Mesenchymal stem cell (in vitro differentiated cells and primary cell): ENCODE measurements around the gene PKMYT1.

Experiments used
- DNase-seq: peaks from one replicate; pipeline ENCODE4 v3.0.0-alpha.2; 2013
- H2AFZ ChIP-seq: one replicate; pipeline ENCODE4 v1.6.1; 2013; ENCODE audit warnings: low read depth, mild to moderate bottlenecking, control low read depth, inconsistent platforms, low read length, moderate library complexity
- H2AK5ac ChIP-seq: 2 replicates; pipeline ENCODE4 v1.6.1; 2013; ENCODE audit warnings: low read length, moderate library complexity, mild to moderate bottlenecking, inconsistent platforms; ENCODE audit not compliant: severe bottlenecking
- H2BK120ac ChIP-seq: one replicate; pipeline ENCODE4 v1.6.1; 2013; ENCODE audit warnings: low read depth, mild to moderate bottlenecking, inconsistent platforms, low read length, moderate library complexity
- H2BK12ac ChIP-seq, 2 experiments: one replicate each; pipeline ENCODE4 v1.6.1; 2013; ENCODE audit warnings: inconsistent platforms in 2 of 2, low read length in 2 of 2, mild to moderate bottlenecking in 2 of 2, moderate library complexity in 2 of 2, control low read depth in 1 of 2
- H2BK15ac ChIP-seq: one replicate; pipeline ENCODE4 v1.6.1; 2013; ENCODE audit warnings: mild to moderate bottlenecking, low read depth, inconsistent platforms; ENCODE audit not compliant: poor library complexity, severe bottlenecking
- H2BK5ac ChIP-seq: 2 replicates; pipeline ENCODE4 v1.6.1; 2013; ENCODE audit warnings: low read depth, mild to moderate bottlenecking, low read length, control low read depth, inconsistent platforms; ENCODE audit not compliant: poor library complexity, severe bottlenecking
- H3K14ac ChIP-seq, 2 experiments: one replicate each; pipeline ENCODE4 v1.6.1; 2013; ENCODE audit warnings: inconsistent platforms in 2 of 2, low read length in 2 of 2, control low read depth in 1 of 2, mild to moderate bottlenecking in 1 of 2, moderate library complexity in 1 of 2
- H3K18ac ChIP-seq, 2 experiments: one replicate each; pipeline ENCODE4 v1.6.1; 2013; ENCODE audit warnings: inconsistent platforms in 2 of 2, low read length in 2 of 2, control low read depth in 1 of 2, low read depth in 1 of 2, mild to moderate bottlenecking in 1 of 2
- H3K23ac ChIP-seq, 2 experiments: one replicate each; pipeline ENCODE4 v1.6.1; 2013; ENCODE audit warnings: inconsistent platforms in 2 of 2, low read length in 2 of 2, mild to moderate bottlenecking in 2 of 2, moderate library complexity in 2 of 2, control low read depth in 1 of 2
- H3K27ac ChIP-seq: 2 replicates; pipeline ENCODE4 v1.5.1; 2013; ENCODE audit warnings: mild to moderate bottlenecking, moderate library complexity, low read length, control low read depth, inconsistent platforms; ENCODE audit not compliant: poor library complexity, severe bottlenecking
- H3K27me3 ChIP-seq, 2 experiments: 2 replicates each; pipeline versions ENCODE4 v1.6.1 to v1.7.0; 2013; ENCODE audit warnings: low read length in 2 of 2, mild to moderate bottlenecking in 2 of 2, moderate library complexity in 2 of 2, control low read depth in 1 of 2, inconsistent platforms in 1 of 2; ENCODE audit not compliant: control insufficient read depth in 1 of 2, insufficient read depth in 1 of 2
- H3K36me3 ChIP-seq, 2 experiments: 2 replicates each; pipeline versions ENCODE4 v1.6.1 to v1.7.0; 2013; ENCODE audit warnings: low read length in 2 of 2, control low read depth in 1 of 2, inconsistent platforms in 1 of 2, low read depth in 1 of 2, mild to moderate bottlenecking in 1 of 2; ENCODE audit not compliant: insufficient read depth in 2 of 2, control insufficient read depth in 1 of 2
- H3K4ac ChIP-seq, 2 experiments: one replicate each; pipeline ENCODE4 v1.6.1; 2013; ENCODE audit warnings: inconsistent platforms in 2 of 2, low read length in 2 of 2, mild to moderate bottlenecking in 2 of 2, moderate library complexity in 2 of 2, control low read depth in 1 of 2, low read depth in 1 of 2
- H3K4me1 ChIP-seq: 2 replicates; pipeline ENCODE4 v1.6.1; 2013; ENCODE audit warnings: low read depth, low read length, control low read depth; ENCODE audit not compliant: control insufficient read depth, insufficient read depth
- H3K4me2 ChIP-seq: 2 replicates; pipeline ENCODE4 v1.6.1; 2013; ENCODE audit warnings: low read length, mild to moderate bottlenecking, inconsistent platforms; ENCODE audit not compliant: poor library complexity, severe bottlenecking
- H3K4me3 ChIP-seq, 2 experiments: 2 replicates each; pipeline versions ENCODE4 v1.5.1 to v1.7.0; 2013; ENCODE audit warnings: low read length in 2 of 2, mild to moderate bottlenecking in 2 of 2, control low read depth in 1 of 2, low read depth in 1 of 2; ENCODE audit not compliant: insufficient read depth in 1 of 2
- H3K79me1 ChIP-seq: replicated peaks from 2 replicates; pipeline ENCODE4 v1.6.1; 2013; ENCODE audit warnings: mild to moderate bottlenecking, control low read depth, low read length, inconsistent platforms; ENCODE audit not compliant: poor library complexity, severe bottlenecking
- H3K9ac ChIP-seq: 2 replicates; pipeline ENCODE4 v1.7.0; 2013; ENCODE audit warnings: mild to moderate bottlenecking, low read length, moderate library complexity
- H3K9me3 ChIP-seq: 2 replicates; pipeline ENCODE4 v1.7.0; 2013; ENCODE audit warnings: mild to moderate bottlenecking, low read length; ENCODE audit not compliant: control insufficient read depth
- H4K8ac ChIP-seq: one replicate; pipeline ENCODE4 v1.6.1; 2013; ENCODE audit warnings: inconsistent platforms, mild to moderate bottlenecking, low read length, moderate library complexity
- H4K91ac ChIP-seq: one replicate; pipeline ENCODE4 v1.6.1; 2013; ENCODE audit warnings: mild to moderate bottlenecking, low read length, inconsistent platforms
- WGBS: methylation state at CpG from one replicate; pipeline ENCODE4 v1.1.7; 2013; ENCODE audit warnings: mixed read lengths; 5-methylcytosine and 5-hydroxymethylcytosine counted together

PKMYT1 gene

GRCh38 chr16:3007059-3007956, 27.1 kb upstream of the PKMYT1 start:
- WGBS = 62% methylated on average over 13 of the region's 13 CpGs

DNA sequence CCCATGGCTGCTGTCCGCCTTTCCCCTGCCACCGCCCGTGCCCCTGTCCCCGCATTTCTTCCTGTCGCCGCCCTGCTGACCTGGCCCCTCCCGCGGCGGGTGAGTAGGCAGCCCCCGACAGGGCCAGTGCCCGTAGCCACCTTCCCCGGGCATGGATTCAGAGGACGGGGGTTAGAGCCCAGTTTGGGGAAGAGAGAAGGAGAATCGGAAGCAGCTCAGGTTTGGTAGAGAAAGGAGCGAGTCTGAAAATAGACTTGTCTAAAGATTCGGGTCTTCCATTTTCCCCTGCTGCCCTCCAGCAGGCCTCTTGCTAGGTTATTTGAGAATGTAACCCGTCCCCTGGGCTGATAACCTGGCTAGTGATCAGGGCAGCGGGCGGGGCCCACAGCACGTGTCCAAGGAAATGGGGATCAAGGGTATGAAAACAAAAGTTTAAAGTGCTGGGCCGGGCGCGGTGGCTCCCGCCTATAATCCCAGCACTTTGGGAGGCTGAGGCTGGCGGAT, 24.6 kb upstream of the PKMYT1 start:
- peaks cover 61 to 66% of the 10 kb centered on the region in 2 experiments for H3K27me3 ChIP-seq
- no peak overlapping the region for H4K91ac ChIP-seq
- WGBS = 5% methylated on average over 23 of the region's 25 CpGs
- no peak overlapping the region for H2AK5ac ChIP-seq
- H2BK15ac ChIP-seq = no peak overlapping the region
- no peaks in the 10 kb centered on the region for H3K79me1 ChIP-seq
- H3K4ac ChIP-seq = no peak overlapping the region
- H2BK12ac ChIP-seq = no peak overlapping the region
- H2AFZ ChIP-seq = no peak overlapping the region
- no peak overlapping the region for H4K8ac ChIP-seq
- no peak overlapping the region for H3K23ac ChIP-seq
- no peaks in the 10 kb centered on the region for H3K9me3 ChIP-seq
- no peak for DNase-seq
- H3K14ac ChIP-seq = no peak overlapping the region
- no peak overlapping the region for H3K9ac ChIP-seq
- no peaks in the 10 kb centered on the region for H3K36me3 ChIP-seq
- no peak overlapping the region for H3K4me3 ChIP-seq
- no peak overlapping the region for H3K27ac ChIP-seq
- no peak overlapping the region for H2BK5ac ChIP-seq
- H2BK120ac ChIP-seq = no peak overlapping the region
- H3K4me2 ChIP-seq = peak overlapping the region; percentile 79
- H3K4me1 ChIP-seq = peaks cover 15% of the 10 kb centered on the region
- no peak overlapping the region for H3K18ac ChIP-seq

More at GRCh38 chr16:3007059-3007956, 27.1 kb upstream of the PKMYT1 start:
- no peak overlapping the region for H2AK5ac ChIP-seq
- H3K14ac ChIP-seq = no peak overlapping the region
- H3K4me1 ChIP-seq = peaks cover 26% of the 10 kb centered on the region
- H3K79me1 ChIP-seq = no peaks in the 10 kb centered on the region
- no peak overlapping the region for H3K4me2 ChIP-seq
- H3K18ac ChIP-seq = no peak overlapping the region
- H3K23ac ChIP-seq = no peak overlapping the region
- peak overlapping the region in 1 of 2 experiments; percentile 64 for H3K4ac ChIP-seq
- H2BK120ac ChIP-seq = no peak overlapping the region
- H3K27ac ChIP-seq = no peak overlapping the region
- H2BK12ac ChIP-seq = no peak overlapping the region
- H4K91ac ChIP-seq = no peak overlapping the region
- no peak overlapping the region for H4K8ac ChIP-seq
- peaks cover 67 to 73% of the 10 kb centered on the region in 2 experiments for H3K27me3 ChIP-seq
- H2AFZ ChIP-seq = no peak overlapping the region
- no peaks in the 10 kb centered on the region for H3K36me3 ChIP-seq
- H3K9me3 ChIP-seq = no peaks in the 10 kb centered on the region
- H3K9ac ChIP-seq = no peak overlapping the region
- no peak overlapping the region for H2BK5ac ChIP-seq
- H2BK15ac ChIP-seq = no peak overlapping the region
- no peak overlapping the region for H3K4me3 ChIP-seq
- DNase-seq = no peak

GRCh38 chr16:3004319-3004718, 24.1 kb upstream of the PKMYT1 start:
- H2BK5ac ChIP-seq = no peak overlapping the region
- no peaks in the 10 kb centered on the region for H3K79me1 ChIP-seq
- H3K23ac ChIP-seq = no peak overlapping the region
- peaks cover 61 to 66% of the 10 kb centered on the region in 2 experiments for H3K27me3 ChIP-seq
- peak overlapping the region; percentile 56 for H3K4me2 ChIP-seq
- peaks cover 12% of the 10 kb centered on the region for H3K4me1 ChIP-seq
- H3K27ac ChIP-seq = no peak overlapping the region
- H2BK15ac ChIP-seq = no peak overlapping the region
- WGBS = 0% methylated on average over 1 of the region's 67 CpGs
- H3K14ac ChIP-seq = no peak overlapping the region
- H3K9ac ChIP-seq = no peak overlapping the region
- no peaks in the 10 kb centered on the region for H3K36me3 ChIP-seq
- H2AFZ ChIP-seq = no peak overlapping the region
- no peak overlapping the region for H4K8ac ChIP-seq
- no peak overlapping the region for H2BK12ac ChIP-seq
- H3K9me3 ChIP-seq = no peaks in the 10 kb centered on the region
- no peak overlapping the region for H2AK5ac ChIP-seq
- no peak overlapping the region for H4K91ac ChIP-seq
- no peak for DNase-seq
- no peak overlapping the region for H2BK120ac ChIP-seq
- H3K4me3 ChIP-seq = peak overlapping the region in 1 of 2 experiments; percentile 40
- no peak overlapping the region for H3K18ac ChIP-seq
- no peak overlapping the region for H3K4ac ChIP-seq

- H3K18ac ChIP-seq = no peak overlapping the region
- H3K9ac ChIP-seq = no peak overlapping the region
- no peak overlapping the region for H3K27ac ChIP-seq
- no peaks in the 10 kb centered on the region for H3K79me1 ChIP-seq
- H2BK120ac ChIP-seq = no peak overlapping the region
- H3K23ac ChIP-seq = no peak overlapping the region
- no peak overlapping the region for H4K91ac ChIP-seq
- H3K4me1 ChIP-seq = peaks cover 12% of the 10 kb centered on the region
- H3K4me2 ChIP-seq = peak overlapping the region; percentile 13
- no peak overlapping the region for H3K14ac ChIP-seq
- no peak overlapping the region for H2BK12ac ChIP-seq
- peaks cover 61 to 66% of the 10 kb centered on the region in 2 experiments for H3K27me3 ChIP-seq
- no peak overlapping the region for H2AK5ac ChIP-seq
- no peak overlapping the region for H2BK5ac ChIP-seq
- peak overlapping the region in 1 of 2 experiments; percentile 40 for H3K4me3 ChIP-seq
- H3K9me3 ChIP-seq = no peaks in the 10 kb centered on the region
- no peak overlapping the region for H2BK15ac ChIP-seq
- H2AFZ ChIP-seq = no peak overlapping the region
- H3K4ac ChIP-seq = no peak overlapping the region
- H4K8ac ChIP-seq = no peak overlapping the region
- WGBS = 10% methylated on average over 57 of the region's 58 CpGs
- peak; percentile 97 for DNase-seq
- no peaks in the 10 kb centered on the region for H3K36me3 ChIP-seq
Measured at GRCh38 chr16:3003582-3004270, 23.5 kb upstream of the PKMYT1 start.
